Activated CD4-positive, alpha-beta T cell treated with anti-CD3 and anti-CD28 coated beads, Interleukin-2, amount 50 U/mL, for 48 hours (primary cell): Measurements from ENCODE around the gene TIAM2.
A peak's percentile ranks its signal among the peaks of the same experiment; 100 is the strongest.

Experiments used
- DNase-seq, 2 experiments: peaks; one replicate each; pipeline ENCODE4 v3.0.0-alpha.2; 2020

The TIAM2 gene

DNA sequence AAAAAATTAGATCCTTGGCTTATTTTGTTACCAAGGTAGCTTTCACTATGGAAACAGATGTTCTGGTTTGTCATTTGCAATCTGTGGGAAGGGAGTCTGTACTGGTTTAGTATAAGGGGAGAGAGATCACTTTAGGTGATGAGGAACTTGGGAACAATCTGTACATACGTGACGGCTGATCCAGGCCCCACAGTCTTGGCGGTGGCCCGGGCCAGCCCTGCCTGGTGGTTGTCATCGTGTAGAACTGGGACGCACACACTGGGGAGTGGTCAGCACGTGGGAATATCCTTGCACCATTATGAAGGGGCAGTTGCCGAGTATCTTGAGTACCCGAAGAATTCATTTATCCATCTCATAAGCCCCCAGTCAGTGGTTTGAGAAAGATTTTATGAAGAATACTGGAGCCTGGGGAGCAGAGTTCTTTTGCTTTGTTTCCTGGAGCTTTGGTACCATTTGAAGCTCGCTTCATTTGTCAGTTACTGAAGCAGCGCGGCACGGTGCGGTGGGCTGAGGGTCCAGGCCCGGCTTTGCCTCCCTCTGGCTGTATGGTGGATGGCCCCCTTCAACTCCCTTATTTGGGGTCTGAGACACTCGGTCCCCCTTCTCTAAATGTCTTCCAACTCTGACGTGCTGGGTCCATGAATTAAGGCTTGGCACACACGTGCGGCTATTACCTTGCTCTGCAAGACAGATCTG, 245.9 kb downstream of the TIAM2 start:
- DNase-seq: no peak

DNA sequence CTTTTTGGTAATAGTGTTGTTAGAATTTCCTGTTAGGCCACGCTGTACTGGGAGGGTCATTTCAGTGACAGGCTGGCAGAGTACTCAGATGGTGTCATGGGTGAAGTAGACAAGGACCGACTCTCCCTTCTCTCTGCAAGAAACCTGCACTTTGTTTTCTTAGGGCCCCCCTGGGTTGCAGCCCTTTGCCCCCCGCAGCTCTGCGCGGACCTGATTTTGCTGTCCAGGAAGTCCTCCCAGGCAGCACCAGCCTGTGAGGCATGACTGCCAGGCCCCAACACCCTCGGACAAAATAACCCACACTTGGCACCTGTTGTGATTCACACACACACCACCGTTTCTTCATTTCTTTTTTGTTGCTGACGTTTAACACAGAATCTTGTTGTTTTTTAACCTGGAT, 246.9 kb downstream of the TIAM2 start:
- DNase-seq: no peak

DNA sequence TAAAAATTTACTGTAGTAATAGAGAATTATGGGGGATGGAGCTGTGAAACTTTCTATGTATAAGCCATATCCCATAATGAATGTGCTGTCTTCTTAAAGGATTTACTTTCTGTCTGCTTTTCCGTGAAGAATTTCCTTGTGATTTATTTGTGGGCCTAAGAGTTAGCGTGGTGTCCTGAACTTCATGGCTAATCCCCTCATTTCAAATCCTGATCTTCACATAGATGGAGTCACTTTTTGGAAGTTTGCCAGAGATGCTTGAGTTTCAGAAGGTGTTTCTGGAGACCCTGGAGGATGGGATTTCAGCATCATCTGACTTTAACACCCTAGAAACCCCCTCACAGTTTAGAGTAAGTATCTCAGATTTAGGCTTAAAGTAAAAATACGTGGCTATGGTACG, 249.3 kb downstream of the TIAM2 start:
- DNase-seq: no peak

- no peak for DNase-seq
These were observed 250.1 kb downstream of the TIAM2 start for GRCh38 chr6:155245193-155245592.

DNA sequence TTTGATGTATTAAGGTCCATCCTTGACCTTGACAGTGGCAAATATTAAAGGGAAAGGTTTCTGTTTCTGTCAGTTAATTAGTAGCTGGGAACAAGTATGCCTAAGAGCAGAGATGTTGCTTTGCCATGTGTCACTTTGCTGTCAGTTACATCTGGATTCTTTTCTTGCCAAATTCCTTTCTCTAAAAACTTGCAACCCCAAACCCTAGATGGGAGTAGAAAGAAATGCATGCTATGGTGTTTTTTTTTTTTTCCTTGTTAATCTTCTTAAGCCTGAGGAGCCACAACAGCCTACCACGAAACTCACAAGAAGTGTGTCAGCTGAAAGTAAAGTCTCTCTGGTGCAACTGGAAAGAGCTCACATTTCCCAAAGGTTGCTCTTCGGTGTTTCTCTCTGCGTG, 250.7 kb downstream of the TIAM2 start:
- no peak for DNase-seq

- no peak for DNase-seq
These were observed 251.7 kb downstream of the TIAM2 start for GRCh38 chr6:155246825-155247224.

DNA sequence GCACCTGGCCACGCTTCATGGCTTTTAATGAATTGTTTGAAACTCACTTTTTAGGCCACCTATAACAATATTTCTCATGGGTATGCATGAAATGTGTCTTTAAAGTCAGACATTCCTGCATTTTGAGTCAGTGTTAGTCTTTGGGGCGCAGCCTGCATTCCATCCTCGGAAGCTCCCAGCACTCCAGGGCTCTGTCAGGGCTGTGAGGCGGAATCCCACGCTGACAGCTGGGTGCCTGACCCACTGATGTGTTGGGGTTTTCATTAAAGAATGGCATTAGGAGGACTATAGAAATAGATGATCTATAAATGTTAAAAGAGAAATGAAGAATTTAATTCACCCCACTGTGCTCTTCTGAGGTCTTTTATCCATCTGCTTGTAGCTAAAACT, 252.5 kb downstream of the TIAM2 start:
- DNase-seq: no peak

GRCh38 chr6:155248008-155249001, 253.2 kb downstream of the TIAM2 start:
- DNase-seq: peak; percentile 16 to 44

DNA sequence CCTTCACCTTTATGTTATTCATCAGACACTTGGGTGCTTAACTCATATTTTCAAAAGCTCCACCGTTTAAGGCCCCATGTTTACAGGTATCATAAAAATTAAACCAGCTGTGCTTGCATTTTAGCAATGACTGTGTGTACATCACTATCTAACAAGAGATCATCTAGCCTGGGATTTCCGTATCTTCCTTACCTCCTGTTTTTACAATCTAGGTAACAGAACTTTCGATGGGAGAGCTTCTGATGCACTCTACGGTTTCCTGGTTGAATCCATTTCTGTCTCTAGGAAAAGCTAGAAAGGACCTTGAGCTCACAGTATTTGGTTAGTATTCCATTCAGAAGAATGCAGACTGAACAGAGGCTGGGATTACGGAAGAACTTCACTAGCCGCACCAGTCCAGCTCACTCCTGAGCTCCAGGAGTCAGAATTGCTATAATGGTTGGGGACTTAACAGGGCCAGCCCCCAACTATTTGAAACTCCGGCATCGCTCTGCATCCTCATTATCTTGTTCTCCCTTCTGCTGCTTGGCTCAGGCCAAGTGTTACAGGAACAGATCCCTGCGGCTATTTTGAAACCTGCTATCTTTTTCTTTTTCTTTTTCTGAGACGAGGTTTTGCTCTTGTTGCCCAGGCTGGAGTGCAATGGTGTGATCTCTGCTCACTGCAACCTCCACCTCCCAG, 255.7 kb downstream of the TIAM2 start:
- no peak for DNase-seq

- no peak for DNase-seq
These were observed 257.5 kb downstream of the TIAM2 start for GRCh38 chr6:155252581-155252980.

GRCh38 chr6:155253337-155253736, 258.2 kb downstream of the TIAM2 start:
- DNase-seq: no peak

DNA sequence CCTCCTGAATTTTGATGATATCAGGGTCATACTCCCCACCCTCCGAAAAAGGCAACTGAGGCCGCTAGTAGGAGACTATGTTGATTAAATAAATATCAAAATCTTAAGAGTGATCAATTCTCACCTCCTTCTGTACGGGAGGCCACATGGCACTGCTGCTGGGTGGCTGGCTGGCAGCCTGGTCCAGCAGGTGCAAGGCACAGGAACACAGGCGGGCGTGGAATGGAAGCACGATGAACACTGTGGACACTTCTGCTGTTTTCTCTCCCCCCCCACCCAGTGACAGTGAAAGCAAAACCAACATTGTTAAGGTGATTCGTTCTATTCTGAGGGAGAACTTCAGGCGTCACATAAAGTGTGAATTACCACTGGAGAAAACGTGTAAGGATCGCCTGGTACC, 259.0 kb downstream of the TIAM2 start:
- DNase-seq: no peak

DNA sequence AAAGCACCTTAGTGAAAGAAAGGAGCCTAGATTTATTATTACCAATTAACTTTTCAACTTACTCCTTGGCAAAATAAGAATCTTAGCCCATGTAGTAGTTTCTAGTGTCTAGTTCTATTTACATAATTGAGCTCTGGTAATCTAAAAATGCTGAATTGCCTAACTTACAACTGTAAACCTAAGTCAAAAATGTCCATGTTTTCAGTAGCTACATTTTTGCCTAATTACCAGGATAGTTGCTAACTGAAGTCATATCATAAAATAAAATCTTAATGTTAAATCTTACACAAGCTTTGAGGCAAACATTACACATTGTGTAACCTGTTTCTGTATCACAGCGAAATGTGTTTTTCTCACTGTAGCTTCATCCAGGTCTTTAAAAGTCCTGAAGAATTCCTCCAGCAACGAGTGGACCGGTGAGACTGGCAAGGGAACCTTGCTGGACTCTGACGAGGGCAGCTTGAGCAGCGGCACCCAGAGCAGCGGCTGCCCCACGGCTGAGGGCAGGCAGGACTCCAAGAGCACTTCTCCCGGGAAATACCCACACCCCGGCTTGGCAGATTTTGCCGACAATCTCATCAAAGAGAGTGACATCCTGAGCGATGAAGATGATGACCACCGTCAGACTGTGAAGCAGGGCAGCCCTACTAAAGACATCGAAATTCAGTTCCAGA, 261.1 kb downstream of the TIAM2 start:
- DNase-seq: no peak

DNA sequence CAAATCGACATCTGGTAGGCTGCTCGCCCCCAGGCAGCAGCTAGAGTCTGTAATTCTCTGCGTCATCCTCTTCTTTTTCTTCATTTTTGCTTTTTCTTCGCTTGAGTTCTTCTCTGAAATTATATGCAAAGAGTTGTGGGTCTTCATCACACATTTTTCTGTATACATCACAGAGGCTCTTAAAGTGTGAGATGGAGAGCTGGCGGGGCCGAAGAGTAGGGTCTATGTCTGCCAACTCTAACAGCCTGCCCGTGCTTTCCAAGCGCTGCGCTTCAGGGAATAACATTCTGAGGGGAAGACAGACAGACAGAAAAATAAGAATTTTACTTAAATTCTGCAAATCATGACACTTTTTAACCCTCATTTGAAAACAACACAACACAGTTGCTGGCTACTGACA, 262.7 kb downstream of the TIAM2 start:
- no peak for DNase-seq

GRCh38 chr6:155259204-155259603, 264.1 kb downstream of the TIAM2 start:
- DNase-seq: no peak

DNA sequence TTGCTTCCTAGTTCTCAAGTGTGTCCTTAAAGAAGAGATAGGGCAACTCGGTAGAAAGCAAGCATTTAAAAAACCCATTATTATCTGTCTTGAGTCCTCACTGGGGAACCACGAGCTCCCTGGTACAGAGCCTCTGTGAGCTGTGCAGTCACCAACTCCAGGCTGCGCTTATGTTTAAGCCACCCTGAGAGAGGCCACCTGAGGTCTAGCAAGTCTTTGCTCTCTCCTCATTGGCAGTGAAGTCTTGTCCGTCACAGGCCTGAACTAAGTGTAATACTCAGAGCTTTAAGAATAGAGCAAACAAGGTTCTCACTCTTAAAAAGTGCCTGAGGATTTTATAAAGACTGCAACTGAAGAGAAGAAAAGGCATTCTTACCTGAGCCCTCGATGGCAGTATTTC, 264.8 kb downstream of the TIAM2 start:
- no peak for DNase-seq

DNA sequence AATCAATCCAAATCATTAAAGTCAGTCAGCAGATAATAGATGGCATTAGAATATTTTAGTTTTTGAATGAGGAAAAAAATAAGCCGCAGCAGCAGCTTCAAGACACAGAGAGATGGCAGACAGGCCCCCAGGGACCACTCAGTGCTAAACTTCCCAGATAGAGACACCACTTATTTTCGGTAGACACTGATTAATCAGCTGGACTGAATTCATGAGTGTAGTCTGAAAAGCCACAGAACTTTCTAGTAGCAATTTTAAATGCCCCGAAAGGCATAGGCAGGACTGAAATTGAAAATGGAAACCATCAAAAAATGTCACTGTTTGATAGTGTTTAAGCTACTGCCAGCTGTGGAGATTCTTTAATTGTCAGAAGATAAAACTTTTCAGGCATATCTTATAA, 265.6 kb downstream of the TIAM2 start:
- DNase-seq: no peak

DNA sequence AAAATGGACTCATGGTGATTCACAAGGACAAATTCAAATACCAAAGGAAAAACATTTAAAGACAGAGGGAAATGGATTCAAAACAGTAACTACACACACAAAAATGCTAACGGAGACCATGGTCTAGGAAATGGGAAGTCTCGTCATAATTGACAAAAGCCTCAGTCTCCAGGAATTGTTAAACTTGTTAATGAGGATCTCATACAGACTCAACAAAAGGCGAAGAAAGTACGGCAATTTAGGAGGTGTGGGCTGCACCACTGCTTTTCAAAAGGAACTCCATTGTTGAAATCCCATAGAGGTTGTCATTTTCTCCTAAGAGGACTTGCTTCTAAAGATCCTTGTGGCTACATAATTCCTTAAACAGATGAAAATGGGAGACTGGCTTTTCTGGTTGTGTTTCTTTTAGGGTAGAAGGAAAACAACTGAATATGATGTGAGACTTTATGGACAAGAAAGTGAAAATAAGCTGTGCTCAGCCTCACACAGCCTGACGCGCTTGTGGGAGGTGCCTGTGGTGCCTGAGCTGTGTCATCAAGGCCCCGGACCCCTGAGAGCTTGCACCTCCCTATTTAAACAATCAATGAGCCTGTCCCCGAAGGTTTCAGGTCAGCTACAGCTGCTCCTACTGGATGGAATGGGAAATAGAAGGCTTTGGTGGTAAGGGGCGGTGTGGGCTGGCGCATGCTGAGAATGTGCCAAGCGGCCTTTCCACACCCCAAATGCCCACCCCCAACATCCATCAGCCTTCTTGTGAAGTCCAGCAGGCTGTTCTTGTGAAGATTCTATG, 266.2 kb downstream of the TIAM2 start:
- DNase-seq: no peak

DNA sequence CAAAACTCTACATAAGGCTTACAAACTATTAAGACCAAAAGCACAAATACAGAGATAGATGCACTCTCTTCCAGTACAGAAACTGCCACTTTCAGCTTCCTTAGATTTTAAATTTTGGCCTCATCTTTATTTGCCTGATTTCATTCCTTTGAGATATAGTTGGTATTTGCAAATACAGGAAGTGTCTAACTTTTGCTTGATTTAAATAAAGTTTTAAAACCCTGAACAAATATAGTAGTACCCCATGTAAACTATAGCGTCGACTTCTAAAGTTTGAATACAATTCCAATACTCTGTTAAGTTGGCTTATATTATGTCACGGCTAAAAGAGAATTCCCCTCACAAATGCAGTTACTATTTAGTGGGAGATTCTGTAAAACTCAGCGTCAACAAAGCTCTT, 267.5 kb downstream of the TIAM2 start:
- no peak for DNase-seq

DNA sequence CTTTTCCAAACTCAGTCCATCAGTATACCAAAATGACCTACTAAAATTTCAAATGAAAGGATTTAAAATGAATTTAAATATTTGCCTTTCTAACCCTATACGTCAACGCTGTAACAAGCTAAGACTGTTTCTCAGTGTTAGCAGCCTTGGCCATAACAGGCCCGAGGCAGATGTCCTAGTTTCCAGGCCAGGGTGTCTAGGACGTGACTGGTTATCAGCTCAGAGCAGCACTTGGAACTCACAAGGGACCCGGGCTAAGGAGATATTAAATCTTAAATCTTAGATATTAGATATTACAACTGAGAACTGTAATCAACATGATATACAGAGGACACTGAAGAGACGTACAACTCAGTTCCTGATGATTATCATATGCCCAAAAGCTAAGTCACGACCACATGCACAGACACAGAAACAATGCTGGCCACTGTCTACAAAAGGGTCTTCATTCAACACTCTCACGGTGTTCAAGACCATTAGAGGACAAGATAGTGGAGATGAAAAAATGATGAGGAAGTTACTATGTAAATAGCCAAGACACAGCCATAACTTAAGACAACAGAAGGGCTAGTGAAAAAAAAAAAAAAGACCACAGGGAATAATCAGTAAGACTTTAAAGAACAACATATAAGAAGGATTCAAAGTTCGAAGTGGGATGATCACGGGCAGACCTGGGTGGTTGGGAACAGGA, 268.4 kb downstream of the TIAM2 start, which contains the start of gene CLDN20:
CLDN20 (plus strand) TSS at position 641 of the 691 bp plus-strand sequence. CDS start 11,707 bp downstream, outside the sequence.
- no peak for DNase-seq

DNA sequence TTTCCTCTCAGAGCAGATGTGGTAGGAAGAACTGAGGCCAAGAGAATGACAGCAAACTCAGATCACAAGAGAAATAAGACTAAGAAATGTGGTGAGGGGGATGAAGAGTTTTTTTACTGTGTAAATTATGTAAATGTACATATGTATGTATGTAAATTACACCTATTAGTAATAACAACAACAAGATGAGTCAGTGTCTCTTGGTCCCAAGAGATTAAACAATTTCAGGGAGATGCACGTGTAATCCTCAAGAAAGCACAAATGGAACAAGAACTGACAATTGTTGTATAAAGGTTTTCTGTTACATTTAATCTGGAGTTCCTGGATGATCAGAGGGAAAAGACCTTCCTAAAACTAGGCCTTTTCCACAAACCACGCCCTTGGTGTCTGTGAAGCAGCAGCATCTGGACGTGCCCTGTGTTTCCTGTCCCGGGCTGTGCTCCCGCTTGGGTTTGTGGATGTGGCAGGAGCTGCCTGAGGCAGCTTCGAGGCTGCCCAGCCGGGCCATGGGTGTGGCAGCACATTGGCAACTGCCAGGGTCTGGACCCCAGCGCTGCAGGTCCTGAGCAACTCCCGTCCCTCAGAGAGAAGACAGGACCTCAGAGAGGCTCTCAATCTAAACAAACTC, 269.7 kb downstream of the TIAM2 start:
- no peak for DNase-seq
